AG10803 (cell line): ENCODE measurements around the gene TBC1D32.
"Not testable (repeated sequence)": the region's sequence is repeated elsewhere in the genome, so short reads cannot be mapped to it uniquely, and the experiment has no call there.

ENCODE experiments used
- DNase-seq: peaks from one replicate; pipeline ENCODE4 v3.0.0; 2010; ENCODE audit warnings: low read depth
- H3K4me3 ChIP-seq: 2 replicates; pipeline ENCODE4 v1.5.1; 2011; ENCODE audit warnings: mild to moderate bottlenecking, low read length, control low read depth
- TF ChIP-seq, protein P1 (sequence below): conservative IDR thresholded peaks from 2 replicates; pipeline ENCODE4 v1.5.1; 2011; ENCODE audit warnings: mild to moderate bottlenecking, low read length, control low read depth, inconsistent platforms

The TBC1D32 gene

DNA sequence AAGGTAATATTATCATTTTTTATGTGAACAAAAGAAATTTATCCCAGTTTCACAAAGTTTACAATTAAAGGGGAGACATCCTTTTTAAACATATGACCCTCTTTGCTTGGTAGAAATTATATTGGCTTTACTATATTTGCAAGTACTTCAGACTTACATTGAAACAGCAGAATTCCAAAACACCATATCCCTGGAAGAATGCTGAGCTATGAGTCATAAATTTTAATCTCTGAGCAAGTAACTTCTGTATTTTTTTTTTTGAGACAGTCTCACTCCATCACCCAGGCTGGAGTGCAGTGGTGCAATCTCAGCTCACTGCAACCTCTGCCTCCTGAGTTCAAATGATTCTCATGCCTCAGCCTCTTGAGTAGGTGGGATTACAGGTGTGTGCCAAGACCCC, 240.4 kb downstream of the TBC1D32 start:
- TF ChIP-seq, protein P1, sequence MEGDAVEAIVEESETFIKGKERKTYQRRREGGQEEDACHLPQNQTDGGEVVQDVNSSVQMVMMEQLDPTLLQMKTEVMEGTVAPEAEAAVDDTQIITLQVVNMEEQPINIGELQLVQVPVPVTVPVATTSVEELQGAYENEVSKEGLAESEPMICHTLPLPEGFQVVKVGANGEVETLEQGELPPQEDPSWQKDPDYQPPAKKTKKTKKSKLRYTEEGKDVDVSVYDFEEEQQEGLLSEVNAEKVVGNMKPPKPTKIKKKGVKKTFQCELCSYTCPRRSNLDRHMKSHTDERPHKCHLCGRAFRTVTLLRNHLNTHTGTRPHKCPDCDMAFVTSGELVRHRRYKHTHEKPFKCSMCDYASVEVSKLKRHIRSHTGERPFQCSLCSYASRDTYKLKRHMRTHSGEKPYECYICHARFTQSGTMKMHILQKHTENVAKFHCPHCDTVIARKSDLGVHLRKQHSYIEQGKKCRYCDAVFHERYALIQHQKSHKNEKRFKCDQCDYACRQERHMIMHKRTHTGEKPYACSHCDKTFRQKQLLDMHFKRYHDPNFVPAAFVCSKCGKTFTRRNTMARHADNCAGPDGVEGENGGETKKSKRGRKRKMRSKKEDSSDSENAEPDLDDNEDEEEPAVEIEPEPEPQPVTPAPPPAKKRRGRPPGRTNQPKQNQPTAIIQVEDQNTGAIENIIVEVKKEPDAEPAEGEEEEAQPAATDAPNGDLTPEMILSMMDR, result no peak
- H3K4me3 ChIP-seq, result no peak overlapping the region
- DNase-seq, result peak; percentile 51

DNA sequence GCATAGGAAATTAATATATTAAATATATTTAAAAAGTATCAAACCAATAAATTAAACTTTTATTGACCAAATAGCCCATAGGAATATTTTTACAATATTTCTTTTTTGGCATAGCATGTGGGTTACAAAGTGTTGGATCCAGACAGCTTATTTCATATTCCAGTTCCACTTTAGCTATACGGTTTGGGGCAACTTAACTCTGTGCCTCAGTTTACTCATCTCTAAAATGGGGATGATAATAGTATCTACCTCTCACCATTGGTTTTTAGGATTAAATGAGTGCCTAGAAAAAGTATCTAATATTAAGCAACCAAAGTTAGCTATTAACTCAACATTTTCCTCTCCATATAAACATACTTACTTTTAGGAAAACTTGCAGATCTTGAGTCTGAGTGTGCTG, 243.8 kb downstream of the TBC1D32 start:
- DNase-seq, result no peak
- no peak overlapping the region for H3K4me3 ChIP-seq
- TF ChIP-seq, protein P1, result no peak

DNA sequence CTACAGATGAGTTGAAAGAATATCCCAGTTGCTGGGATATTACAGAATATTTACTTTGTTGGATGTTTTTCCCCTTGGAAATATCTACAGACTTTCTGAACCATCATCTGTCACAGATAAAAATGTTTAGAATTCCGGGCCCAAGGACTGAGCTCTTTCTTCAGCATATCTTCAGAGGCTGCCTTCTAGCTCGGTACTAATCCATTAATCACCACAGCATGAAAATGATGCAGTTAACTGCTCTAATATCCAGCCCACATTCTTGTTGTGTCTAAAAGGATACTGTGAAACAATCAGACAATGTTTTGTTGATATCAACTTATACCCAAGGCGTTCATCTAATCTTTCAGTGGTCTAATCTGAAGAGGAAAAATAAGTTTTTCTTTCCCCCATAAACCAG, 247.4 kb downstream of the TBC1D32 start:
- TF ChIP-seq, protein P1, result no peak
- H3K4me3 ChIP-seq, result no peak overlapping the region
- no peak for DNase-seq

DNA sequence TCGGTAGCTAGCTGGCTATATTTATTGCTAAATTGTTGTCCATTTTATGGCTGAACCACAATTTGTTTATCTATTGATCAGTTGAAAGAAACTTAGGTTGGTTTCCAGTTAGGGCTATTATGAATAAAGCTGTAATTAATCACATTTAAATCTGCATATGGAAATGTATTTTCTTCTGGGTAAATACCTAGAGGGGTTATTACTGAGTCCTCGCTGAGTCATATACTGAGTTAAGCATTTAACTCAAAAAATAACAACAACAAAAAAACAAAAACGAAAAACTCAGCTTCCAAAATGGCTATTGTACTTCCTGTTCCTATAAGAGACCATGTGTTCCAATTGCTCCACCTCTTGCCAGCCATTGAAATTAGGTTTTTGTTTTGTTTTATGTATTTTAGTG, 258.2 kb downstream of the TBC1D32 start:
- no peak for DNase-seq
- no peak overlapping the region for H3K4me3 ChIP-seq
- TF ChIP-seq, protein P1, result no peak

DNA sequence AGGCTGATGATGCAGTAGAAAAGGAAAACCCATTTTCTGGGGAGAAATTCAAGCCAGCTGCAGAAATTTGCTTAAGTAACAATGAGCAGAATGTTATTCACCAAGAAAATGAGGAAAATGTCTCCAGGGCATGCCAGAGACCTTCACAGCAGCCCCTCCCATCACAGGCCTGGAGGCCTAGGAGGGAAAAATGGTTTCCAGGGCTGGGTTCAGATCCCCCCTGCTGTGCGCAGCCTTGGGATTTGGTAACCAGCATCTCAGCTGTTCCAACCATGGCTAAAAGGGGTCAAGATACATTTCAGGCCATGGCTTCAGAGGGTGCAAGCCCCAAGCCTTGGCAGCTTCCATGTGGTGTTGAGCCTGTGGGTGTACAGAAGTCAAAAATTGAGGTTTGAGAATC, 265.5 kb downstream of the TBC1D32 start:
- DNase-seq, result not testable (repeated sequence)

DNA sequence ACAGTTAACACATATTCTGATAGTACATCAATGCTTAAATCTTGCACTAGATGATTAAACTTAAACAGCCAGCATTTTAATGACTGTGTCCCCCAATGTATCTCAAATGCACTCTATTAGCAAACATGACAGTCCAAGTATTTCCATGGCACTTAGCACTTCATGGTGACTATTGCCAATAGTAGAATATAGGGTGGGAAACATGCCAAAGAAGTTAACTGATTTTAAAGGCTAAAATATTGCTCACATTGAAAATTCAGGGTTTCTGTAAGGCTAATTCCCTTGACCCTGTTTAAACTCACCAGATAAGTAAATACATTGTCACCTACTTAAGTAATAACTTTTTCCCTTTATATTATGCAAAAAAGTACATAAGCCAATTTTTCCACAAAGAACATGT, 266.9 kb downstream of the TBC1D32 start:
- no peak for DNase-seq
- no peak overlapping the region for H3K4me3 ChIP-seq
- TF ChIP-seq, protein P1, result no peak

More for the DNA sequence above, 265.5 kb downstream of the TBC1D32 start:
- not testable (repeated sequence) for H3K4me3 ChIP-seq

DNA sequence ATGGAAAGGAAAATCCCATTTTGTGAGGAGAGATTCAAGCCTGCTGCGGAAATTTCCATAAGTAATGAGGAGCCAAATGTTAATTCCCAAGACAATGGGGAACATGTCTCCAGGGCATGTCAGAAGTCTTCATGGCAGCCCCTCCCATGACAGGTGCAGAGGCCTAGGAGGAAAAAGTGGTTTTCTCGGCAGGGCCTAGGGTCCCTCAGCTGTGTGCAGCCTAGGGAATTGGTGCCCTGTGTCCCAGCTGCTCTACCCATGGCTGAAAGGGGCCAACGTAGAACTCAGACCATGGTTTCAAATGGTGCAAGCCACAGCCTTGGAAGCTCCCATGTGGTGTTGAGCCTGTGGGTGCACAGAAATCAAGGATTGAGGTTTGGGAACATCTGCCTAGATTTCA, 269.9 kb downstream of the TBC1D32 start:
- no peak for DNase-seq
- H3K4me3 ChIP-seq, result no peak overlapping the region
- TF ChIP-seq, protein P1, result no peak

DNA sequence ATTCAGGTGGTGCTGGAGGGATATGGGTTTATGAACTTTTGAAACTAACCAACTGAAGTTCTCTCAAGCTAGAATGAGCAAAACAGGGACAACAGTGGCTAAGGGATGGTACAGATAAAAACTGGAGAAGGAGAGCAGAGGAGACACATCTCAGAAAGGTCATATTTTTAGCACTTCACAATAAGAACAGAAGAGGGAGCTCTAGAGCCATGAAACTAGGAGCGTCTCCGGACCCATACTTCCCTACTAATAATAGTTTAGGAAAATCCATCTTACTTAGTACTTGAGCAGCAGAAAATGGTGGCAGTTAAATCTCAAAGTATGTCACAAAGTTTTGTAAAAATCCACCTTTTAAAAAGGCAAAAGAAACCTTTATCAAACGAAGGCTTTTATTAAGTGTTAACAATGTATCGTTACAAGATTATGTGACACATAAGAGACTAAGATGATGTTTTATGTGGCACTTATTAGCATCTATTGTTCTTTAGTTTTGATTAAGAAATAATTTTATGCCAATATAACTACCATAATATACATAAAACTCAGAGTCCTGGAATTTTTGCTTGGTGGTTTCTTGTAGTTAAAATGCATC, 278.6 kb downstream of the TBC1D32 start:
- H3K4me3 ChIP-seq, result no peak overlapping the region
- peak; percentile 50 for DNase-seq
- TF ChIP-seq, protein P1, result peak; percentile 83

DNA sequence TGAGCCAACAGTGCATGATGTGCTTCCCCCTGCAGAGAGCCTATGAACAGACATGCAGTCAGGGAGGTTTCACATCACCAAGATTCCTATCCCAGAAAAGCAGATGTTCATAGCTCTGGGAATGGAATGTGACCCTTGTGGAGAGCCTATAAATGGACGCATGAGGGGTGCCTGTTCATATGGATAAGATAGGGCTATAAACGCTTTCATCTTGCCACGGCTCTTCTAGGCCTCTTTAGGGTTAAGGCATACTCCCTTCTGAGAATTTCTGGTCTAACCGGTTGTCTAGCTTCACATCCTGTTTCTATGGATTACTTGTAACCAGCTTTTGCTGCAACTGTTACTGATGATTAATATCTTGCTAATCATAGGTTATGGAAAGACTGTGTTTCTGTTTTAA, 285.7 kb downstream of the TBC1D32 start:
- not testable (repeated sequence) for DNase-seq, H3K4me3 ChIP-seq

DNA sequence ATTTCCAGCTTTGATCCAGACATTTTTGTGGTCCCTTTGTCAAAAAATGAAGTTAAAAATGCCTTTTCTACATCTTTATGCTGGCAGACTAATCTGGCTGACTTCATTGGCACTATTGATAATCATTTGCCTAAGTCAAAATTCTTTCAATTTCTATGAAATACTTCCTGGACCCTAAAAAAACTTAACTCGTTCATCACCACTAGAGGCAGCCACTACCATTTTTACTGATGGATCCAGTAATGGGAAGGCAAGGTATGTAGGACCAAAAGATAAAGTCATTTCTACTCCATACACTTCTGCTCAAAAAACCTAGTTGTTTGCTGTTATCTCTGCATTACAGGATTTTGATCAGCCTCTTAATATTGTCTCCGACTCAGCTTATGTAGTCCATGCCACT, 289.4 kb downstream of the TBC1D32 start:
- H3K4me3 ChIP-seq, DNase-seq: not testable (repeated sequence)

DNA sequence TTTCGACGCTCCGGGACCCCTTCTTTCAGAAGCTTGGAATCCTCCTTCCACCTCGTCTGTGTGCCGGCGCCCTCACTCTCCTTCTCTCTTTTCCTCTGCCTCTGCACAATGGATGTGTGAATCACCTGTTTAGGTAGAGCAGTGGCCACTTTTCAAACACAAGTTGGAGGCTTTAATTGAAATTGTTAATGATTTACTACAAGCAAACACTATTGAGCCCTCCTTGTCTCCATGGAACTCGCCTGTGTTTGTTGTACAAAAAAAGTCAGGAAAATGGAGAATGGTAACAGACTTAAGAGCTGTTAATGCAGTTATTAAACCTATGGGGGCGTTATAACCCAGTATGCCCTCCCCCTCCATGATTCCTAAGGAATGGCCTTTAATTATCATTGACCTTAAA, 290.6 kb downstream of the TBC1D32 start:
- not testable (repeated sequence) for DNase-seq, H3K4me3 ChIP-seq

DNA sequence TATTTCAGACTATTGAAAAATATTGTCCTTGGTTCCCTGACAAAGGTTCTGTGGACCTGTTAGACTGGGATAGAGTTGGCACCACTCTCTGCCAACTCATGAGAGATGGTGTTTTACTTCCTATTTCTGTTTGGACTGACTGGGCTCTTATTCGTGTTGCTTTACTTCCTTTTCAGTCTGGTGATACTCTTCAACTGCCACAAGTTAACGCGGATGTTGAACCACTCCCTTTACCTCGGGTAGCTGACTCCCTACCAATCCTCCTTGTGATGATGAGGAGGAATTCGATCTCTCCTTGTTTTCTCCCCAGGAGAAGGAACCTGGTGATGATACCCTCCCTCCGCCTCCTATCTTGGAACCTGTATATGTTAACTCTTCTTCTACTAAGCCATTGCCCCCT, 291.1 kb downstream of the TBC1D32 start:
- H3K4me3 ChIP-seq, DNase-seq: not testable (repeated sequence)
